NCI-H446 treated with DMSO at 0.1 percent for 48 hours (cell line): ENCODE results near the gene BLM.

Source experiments
- DNase-seq: peaks from one replicate; lab custom pipeline; 2025; lab: John Stamatoyannopoulos, UW

The BLM gene

DNA sequence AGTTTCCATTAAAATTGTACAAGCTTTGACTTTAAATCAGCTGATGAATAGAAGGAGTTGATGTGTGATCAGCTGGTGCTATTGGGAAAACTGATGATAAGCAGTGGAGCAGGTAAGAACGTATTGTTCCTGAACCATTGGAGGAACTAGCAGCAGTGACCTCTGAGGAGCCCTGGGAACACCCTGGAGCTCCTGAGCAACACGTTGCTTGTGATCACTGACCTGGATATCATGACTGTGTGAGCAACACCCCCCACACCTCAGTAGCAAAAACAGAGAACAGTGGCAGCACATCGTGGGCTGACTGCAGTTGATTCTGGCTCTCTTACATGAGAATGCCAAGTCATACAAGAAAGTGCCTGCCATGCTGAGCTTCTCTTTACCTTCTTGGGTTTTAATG lies 72.9 kb downstream of the BLM start:
- no peak for DNase-seq

- no peak for DNase-seq
These were observed 73.4 kb downstream of the BLM start for GRCh38 chr15:90790561-90790960.

DNA sequence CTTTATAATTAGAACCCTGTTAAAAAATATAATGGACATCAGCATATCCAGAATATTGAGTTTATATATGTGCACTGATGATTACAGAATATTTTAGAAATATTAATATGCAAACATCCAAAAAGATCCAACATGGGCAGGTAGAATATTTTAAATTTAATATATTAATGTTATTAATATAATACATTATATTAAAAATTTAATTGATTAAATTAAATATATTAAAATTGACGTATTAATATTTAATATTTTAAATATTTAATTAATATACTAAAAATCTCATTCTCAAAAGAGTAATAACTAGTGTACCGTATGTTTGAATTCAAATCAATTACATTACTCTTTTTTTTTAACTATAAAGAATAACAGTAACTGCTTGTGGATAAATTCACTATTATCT lies 77.4 kb downstream of the BLM start:
- DNase-seq: no peak

DNA sequence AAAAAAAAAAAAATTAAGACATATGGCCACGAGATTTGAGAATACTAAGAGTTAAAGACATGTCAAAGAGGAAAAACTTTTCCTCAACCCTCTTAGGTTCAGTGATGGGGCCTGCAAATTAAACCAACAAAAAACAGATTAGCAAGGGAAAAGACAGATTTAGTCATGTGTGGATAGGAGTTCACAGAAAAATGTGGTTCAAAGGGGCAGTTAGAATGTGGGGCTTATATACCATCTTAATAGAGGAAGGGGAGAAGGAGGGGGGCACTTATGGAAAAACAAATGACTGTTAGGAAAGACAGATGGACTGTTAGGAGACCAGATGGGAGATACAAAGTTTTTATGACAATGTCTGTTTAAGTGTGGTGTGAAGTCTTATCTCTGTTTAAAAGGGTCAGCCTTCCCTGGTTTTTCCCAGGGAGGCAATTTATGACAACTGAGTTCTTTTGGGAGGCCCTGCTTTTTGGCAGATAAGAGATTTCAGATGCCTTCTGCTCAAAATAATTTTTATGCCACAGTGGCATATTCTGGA lies 82.6 kb downstream of the BLM start:
- DNase-seq: no peak

DNA sequence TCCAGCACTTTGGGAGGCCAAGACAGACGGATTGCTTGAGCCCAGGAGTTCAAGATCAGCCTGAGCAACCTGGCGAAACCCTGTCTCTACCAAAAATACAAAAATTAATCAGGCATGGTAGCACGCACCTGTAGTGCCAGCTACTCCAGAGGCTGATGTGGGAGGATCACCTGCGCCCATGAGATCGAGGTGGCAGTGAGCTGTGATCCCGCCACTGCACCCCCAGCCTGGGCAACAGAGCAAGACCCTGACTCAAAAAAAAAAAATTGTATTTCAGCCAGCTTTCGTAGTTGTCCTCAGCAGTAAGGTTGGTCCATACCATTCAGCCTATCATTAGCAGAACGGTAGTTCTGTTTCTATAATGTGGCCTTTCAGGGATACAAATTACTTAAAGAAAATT lies 84.7 kb downstream of the BLM start:
- no peak for DNase-seq

DNA sequence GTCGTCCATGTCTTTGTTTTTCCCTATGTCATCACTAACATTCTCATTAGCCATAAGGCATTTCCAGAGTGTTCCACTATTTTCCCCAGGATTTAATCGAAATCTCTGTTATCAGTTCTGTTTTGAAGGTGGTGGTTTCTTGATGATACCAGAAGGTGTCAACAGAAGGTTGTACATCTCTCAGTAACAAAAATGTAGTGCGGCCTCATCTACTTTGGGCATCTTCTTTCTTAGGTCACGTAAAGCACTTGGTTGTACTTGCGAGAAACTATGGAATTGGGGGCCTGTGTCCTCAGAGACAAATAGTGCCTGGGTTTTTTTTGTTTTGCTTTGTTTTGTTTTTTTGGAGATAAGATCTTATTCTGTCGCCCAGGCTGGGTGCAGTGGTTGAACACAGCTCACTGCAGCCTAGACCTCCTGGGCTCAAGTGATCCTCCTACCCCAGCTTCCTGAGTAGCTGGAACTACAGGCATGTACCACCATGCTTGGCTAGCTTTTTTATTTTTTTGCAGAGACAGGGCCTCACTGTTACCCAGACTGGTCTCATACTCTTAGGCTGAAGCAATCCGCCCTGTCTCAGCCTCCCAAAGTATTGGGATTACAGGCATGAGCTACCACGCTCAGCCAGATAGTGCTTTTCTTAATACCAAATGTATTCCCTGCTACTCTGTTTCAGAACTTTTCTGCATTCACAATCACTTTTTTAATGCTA lies 90.1 kb downstream of the BLM start:
- DNase-seq: no peak

DNA sequence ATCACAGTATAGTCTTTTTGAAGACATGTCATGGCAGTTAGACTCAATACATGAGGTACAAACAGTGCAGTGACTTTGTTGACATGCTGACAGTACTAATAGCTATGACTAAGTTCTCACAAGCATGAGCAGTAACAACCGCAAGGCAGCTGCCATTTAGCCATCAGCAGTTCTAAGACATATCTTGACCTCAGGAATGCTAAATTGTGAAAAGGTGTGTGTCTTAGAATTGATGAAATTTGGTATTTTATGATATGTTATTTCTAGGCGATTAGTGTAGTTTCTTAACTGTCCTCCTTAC lies 90.6 kb downstream of the BLM start:
- DNase-seq: no peak

DNA sequence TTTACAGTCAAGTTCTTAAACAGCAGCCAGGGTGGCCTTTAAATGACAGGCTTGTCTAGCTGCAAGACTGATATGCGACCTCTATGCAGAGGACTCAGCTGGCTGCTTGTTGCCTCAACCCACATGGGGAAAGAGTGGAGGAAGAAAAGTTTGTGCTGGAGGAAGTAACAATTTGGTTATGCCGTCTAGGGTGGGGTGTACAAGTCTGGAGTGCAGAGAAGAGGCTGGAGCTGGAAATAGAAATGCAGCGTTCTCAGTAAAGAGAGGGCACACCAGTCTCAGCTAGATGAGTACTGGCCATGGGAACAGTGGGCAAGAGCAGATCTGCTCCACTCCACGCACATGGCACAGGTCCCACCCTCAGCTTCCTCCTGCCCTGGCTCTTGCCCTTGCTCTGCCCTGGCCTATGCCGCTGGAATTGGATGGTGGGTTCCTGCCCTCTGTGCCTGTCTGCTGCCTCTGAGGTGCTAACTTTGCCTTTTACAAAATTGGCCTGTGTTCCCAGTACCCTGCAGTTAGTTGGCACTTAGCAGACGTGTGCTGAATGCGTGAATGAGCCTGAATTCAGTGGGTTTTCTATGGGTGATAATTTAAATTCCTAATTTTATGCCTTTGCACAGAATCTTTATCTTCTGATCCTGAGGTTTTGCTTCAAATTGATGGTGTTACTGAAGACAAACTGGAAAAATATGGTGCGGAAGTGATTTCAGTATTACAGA lies 91.5 kb downstream of the BLM start:
- DNase-seq: no peak

- DNase-seq: no peak
These were observed 92.4 kb downstream of the BLM start for GRCh38 chr15:90809536-90809935.

DNA sequence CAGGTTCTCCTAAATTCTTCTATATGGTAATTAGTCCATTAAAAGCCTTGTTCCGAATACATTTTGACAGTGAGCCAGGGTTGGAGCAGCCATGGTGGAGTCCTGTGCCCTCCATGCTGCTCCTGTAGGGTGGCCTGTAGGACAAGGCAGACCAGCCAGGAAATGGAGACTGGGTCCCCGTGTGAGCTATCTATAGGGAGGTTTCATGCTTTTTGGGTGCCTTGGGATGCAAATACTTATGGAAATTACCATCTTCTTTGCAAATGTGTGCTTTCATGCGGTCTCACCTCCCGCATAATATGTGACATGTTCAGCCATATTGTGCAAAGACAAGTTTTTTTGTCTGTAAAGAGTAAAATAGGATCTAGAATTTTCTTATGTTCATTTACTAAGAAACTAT lies 93.2 kb downstream of the BLM start:
- no peak for DNase-seq

- no peak for DNase-seq
These were observed 95.2 kb downstream of the BLM start for GRCh38 chr15:90812171-90812957.

GRCh38 chr15:90812958-90813265 lies 95.8 kb downstream of the BLM start:
- no peak for DNase-seq

GRCh38 chr15:90813796-90814190 lies 96.6 kb downstream of the BLM start:
- DNase-seq: no peak

DNA sequence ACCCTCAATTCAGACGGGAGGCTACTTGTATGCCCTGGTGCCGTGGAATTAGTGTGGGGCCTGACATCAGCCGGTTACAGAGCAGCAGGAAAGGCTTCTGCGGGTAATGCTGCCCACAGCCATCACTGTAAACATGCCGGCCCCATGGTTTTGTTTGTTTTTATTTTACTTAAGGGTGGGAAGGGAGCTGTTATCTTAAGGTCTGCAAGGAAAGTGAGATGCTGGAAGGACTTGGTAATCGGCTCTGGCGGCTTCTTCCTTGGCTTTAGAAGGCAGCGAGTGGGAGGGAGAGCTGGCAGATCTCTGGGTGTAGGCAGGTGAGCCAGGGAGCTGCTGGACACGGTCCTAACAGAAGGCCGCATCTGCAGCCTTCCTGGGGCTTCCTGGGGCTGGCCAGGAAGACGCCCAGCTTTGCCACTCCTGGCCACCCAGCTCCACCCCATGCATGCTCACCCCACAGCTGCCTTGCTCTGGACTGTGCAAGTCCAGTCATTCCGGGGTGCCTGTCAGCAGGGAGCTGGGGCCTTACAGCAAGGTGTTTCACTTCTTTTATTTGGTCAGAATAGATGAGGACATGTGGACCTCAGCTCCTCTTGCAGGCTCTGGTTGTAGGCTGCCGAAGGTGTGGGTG lies 97.2 kb downstream of the BLM start:
- no peak for DNase-seq

GRCh38 chr15:90816401-90817116 lies 99.4 kb downstream of the BLM start:
- no peak for DNase-seq

DNA sequence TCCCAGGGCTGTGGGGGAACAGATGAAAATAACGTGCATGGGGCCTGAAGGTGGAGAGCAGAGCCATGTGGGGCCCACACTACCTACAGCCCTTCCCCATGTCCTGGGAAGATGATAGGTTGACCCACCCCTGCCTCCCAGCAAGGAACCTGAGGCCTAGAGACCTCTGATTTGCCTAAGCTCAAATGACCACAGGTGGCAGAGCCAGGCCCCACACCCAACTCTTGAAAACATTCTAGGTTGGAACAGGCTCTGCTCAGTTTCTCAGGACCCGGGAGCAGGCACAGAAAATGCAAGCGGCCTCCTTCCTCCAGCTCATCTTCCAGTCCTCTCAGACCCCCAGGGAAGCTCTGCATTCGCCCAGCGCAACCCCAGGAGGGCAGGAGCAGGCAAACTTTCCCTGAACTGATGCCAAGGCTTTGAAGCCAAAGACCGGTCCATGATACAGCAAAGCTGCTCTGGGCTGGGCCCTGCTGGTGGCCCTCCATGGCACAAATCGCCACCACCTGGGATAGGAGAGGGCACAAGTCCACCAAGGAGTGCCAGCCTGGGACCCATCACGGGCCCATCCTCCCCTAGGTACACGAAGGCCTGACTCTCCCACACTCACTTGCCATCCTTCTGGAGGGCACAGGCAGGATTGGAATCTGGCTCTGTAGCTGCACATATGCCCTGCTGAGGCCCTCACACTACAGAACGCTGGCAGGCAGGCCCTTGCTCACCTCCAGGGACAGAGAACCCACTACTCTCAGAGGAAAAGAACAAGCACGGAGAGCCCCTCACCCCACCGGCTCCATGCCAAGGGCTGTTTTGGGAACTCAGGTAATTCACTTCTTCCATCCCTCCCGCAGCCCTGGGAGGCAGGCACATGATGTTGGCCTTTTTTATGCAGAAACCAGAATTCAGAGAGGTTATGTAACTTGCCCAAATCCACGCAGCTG lies 100.2 kb downstream of the BLM start:
- DNase-seq: no peak

DNA sequence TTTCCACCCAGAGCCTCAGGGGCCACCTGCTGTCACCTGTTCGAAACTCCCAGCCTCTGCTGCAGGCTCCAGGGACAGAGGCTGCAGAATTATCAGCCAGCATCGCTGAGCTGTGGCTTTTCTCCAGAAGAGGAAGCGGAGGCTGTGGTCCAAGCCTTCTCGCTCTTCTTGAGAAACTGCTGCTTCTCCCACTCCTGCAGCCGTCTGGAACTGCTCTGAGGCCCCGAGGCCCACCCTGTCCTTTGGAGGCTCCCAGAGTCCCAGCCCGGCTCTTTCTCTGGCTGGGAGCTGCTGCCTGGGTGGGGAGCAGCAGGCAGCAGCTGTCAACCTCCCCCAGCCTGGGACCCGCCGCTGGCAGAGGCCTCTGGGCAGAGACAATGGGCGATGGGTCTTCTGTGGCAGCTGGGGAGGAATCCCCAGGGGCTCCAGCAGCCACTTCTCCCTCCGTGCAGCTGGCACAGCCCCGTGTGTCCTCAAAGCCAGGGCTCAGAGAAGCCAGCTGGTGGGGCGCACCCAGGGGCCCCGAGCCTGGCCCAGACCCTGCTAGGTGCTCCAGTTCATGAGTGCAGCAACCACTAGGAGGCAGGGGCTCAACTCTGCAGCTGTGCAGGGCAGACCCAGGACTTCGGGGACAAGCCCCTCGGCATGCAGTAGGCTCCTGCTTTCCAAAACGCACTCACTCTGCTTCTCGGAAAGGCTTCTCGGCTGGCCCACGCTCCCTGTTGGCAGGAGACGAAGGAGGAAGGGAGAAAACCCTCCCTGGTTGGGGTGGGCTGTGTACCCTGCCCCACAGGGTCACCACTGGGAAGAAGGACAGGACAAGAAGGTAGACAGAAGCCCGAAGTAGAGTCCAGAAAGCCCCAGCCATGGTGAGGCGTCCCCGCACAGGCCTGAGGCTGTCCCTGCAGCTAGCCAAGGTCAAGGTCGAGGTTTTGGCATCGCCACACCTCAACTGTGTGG lies 101.4 kb downstream of the BLM start:
- no peak for DNase-seq

DNA sequence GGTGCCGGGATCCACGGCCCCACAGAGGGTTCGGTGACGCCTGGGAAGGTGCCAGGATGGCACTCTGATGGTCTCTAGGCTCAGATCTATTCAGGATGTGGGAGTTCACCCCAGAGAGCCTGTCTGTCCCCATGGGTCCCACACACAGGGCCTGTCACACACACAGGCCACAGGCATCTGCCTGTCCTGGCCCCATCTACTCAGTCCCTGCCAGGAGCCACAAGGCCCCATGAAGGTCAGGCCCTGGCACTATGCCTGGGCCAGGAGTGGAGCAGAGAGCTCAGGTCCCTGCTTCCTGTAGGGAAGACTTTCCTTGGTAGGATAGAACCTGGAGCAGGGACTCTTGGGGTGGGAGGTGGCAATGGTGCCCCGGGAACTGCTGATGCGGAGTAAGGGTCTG lies 102.2 kb downstream of the BLM start:
- DNase-seq: no peak

DNA sequence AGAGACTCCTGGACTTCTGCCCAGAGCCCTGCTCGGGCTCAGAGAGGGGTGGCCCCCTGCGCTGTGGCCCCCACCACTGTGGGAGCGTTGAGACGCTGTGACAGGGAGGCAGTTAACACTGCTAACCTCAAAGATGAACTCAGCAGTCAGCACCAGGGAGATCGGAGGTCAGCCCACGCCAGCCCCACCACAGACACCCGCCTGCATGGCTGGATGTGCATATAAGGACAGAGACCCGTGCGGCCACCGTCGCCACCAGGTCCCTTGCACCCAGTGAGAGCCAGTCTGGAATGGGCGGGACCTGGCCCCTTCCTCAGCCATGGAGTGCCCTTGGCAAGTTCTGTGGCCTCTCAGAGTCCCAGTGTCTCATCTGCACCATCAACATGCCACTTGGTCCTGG lies 102.7 kb downstream of the BLM start:
- DNase-seq: no peak

- no peak for DNase-seq
These were observed 103.3 kb downstream of the BLM start for GRCh38 chr15:90820481-90820880.
